ENCODE data around the gene GPC6.
"Not testable (repeated sequence)": the region's sequence is repeated elsewhere in the genome, so short reads cannot be mapped to it uniquely, and the experiment has no call there.

GRCh38 chr13:94302847-94303565, 1076.4 kb downstream of the GPC6 start:
- not testable (repeated sequence) for TF ChIP-seq EZH2 (IDR thresholded peaks at IDR 0.05; ENCODE audit: borderline replicate concordance, insufficient read depth, low read depth, low read length, poor library complexity, severe bottlenecking); CTCF (IDR thresholded peaks at IDR 0.05)

Measured in B cell (primary cell).